Lung (tissue), 12 donors: ENCODE data around the gene APBA2. TPM values are rescaled to one million over a fixed set of nuclear protein-coding genes. Genes with fewer than 3 reads are reported as not detected.

Experiments used
- ATAC-seq: fragments of 200-7000 bp; cut with Tn5 transposase; one replicate; pipeline ENCODE4 v1.9.1; 2020; ENCODE audit warnings: moderate number of reproducible peaks; ENCODE audit not compliant: insufficient read depth, low FRiP score
- DNase-seq, 3 donors: peaks; one replicate each; pipeline ENCODE4 v3.0.0-alpha.2; 2013 to 2017
- H3K27ac ChIP-seq, 2 donors: one replicate each; pipeline ENCODE4 v1.5.1; 2013; ENCODE audit warnings: mild to moderate bottlenecking in 2 of 2, moderate library complexity in 2 of 2, control low read depth in 1 of 2, inconsistent platforms in 1 of 2, low read depth in 1 of 2, low read length in 1 of 2
- H3K27me3 ChIP-seq, 3 donors: one replicate each; pipeline ENCODE4 v1.5.1; 2013; ENCODE audit warnings: low read length in 2 of 3; ENCODE audit not compliant: control insufficient read depth in 3 of 3, insufficient read depth in 3 of 3
- H3K36me3 ChIP-seq, 4 donors: one replicate each; pipeline ENCODE4 v1.5.1; 2013; ENCODE audit warnings: low read length in 4 of 4, mild to moderate bottlenecking in 1 of 4, moderate library complexity in 1 of 4; ENCODE audit not compliant: control insufficient read depth in 4 of 4, insufficient read depth in 4 of 4
- H3K4me1 ChIP-seq, 5 donors: one replicate each; pipeline ENCODE4 v1.5.1; 2013; ENCODE audit warnings: low read length in 5 of 5, mild to moderate bottlenecking in 2 of 5, moderate library complexity in 1 of 5; ENCODE audit not compliant: control insufficient read depth in 5 of 5, insufficient read depth in 5 of 5
- H3K4me3 ChIP-seq: one replicate; pipeline ENCODE4 v1.5.1; 2013; ENCODE audit warnings: mild to moderate bottlenecking, control low read depth, moderate library complexity
- H3K9ac ChIP-seq, 2 donors: one replicate each; pipeline ENCODE4 v1.5.1; 2013; ENCODE audit warnings: low read length in 2 of 2, control low read depth in 1 of 2; ENCODE audit not compliant: insufficient read depth in 1 of 2
- H3K9me3 ChIP-seq, 4 donors: one replicate each; pipeline ENCODE4 v1.5.1; 2013; ENCODE audit warnings: low read length in 3 of 4, mild to moderate bottlenecking in 1 of 4, moderate library complexity in 1 of 4; ENCODE audit not compliant: control insufficient read depth in 4 of 4, insufficient read depth in 3 of 4
- CTCF ChIP-seq: IDR thresholded peaks from 2 replicates; pipeline ENCODE4 v1.5.1; 2012; ENCODE audit warnings: mild to moderate bottlenecking; ENCODE audit errors: control extremely low read depth, extremely low read depth
- whole genome bisulfite sequencing, 2 donors: extraction: QIAGEN DNeasy Blood & Tissue Kit; methylation state at CpG; one replicate each; pipeline ENCODE4 v1.1.7; 2013; 5-methylcytosine and 5-hydroxymethylcytosine counted together
- polyA plus RNA-seq, 2 donors: library from polyadenylated mRNA; stranded (reverse); fragments of 200-250 nt; gene quantifications; one replicate each; pipeline ENCODE4 v1.2.1, GENCODE V29; 2013
- total RNA-seq, 2 donors: library from RNA; depleted of rRNA in 1 of 2; stranded (reverse); fragments of >200 nt in 1 of 2; gene quantifications; one replicate each; pipeline ENCODE4 v1.2.1, GENCODE V29; 2014 to 2021
- donor health status: control.
- donor health status: control.
- donor health status: Bipolar disorder and iron deficiency.
- donor health status: healthy.
- donor health status: DM: yes; HTN: yes; CAD: no.

APBA2 gene
- total and polyA plus RNA-seq, 4 donors = 1.6 to 18.3 (median 4.5) TPM

GRCh38 chr15:29087521-29088285, 201.9 kb downstream of the APBA2 start:
- 74 to 86% methylated on average over 16 of the region's 16 CpGs for WGBS, 2 donors
- Histone ChIP-seq H3K9me3 (no peaks in the 10 kb centered on the region), H3K4me1 (peaks cover 0 to 3% (median 0%) of the 10 kb centered on the region in 5 donors), H3K27ac (no peak overlapping the region), H3K36me3 (no peaks in the 10 kb centered on the region), H3K4me3 (no peak overlapping the region), H3K9ac (no peak overlapping the region), H3K27me3 (no peaks in the 10 kb centered on the region)
- TF ChIP-seq CTCF = no peak
- ATAC-seq (no peak), DNase-seq (no peak)

DNA sequence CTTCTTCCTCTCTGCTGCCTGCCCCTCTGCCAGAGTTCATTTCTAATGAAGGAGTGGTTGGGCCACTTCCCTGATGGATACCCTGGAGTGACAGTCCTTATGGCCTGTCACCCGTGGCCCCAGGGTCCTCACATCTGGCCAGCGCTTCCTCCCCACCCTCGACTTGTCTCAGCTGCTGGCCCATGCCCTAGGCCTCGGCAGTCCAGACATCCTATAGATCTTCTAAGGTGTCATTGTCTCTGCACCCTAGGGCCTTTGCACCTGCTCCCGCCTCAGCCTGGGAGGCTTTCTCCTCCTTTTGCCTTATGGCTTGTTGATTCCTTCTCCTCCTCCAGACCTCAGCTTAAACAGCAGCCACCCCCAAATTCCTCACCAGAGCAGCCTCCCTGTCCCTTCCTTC, 202.9 kb downstream of the APBA2 start:
- H3K27ac ChIP-seq = no peak overlapping the region
- no peak for TF ChIP-seq CTCF
- H3K36me3 ChIP-seq = no peaks in the 10 kb centered on the region
- H3K27me3 ChIP-seq = no peaks in the 10 kb centered on the region
- H3K9me3 ChIP-seq = no peaks in the 10 kb centered on the region
- no peak overlapping the region for H3K9ac ChIP-seq
- no peak overlapping the region for H3K4me3 ChIP-seq
- no peak for ATAC-seq
- H3K4me1 ChIP-seq = peaks cover 0 to 3% (median 0%) of the 10 kb centered on the region in 5 donors
- WGBS, 2 donors = 96% methylated on average over 5 of the region's 5 CpGs
- no peak for DNase-seq

DNA sequence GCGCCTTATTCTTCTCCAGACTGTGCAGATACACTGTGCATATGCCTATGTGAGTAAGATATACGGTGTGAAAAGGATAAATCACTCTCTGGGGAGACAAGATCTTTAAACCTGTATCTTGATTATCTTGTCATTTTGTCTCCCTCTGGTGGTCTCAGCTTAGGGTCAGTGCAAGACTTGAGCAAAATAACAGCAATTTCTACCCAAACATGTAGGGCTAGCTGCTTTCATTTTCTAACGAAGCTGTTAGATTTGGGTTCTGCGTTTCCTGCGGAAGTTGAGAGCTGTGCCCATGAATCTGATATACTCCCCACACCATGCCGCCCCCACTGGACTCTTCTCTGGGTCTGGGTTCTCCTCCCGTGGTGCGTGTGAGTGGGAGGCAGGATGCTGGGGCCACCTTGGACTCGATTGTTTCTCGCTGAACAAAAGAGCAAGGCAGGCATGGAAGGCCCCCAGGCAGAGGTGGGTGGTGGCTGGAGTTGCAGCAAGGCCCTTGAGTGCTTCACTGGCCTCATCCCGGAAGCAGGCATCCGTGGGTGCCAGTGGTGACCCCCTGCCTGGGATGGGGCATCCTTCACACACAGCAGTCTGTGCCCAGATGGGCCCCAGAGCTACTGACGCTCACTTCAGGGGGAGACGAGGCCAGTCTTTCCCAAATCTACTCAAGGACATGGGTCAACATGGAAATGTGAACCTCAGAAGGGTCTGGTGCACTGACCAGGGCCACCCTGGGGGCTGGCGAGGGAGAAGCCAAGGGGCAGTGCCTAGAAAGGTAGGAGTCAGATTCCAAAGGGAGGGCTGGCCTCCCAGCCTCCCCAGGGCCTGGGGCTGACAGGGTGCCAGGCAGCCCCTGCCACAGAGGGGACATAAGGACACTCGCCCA, 204.2 kb downstream of the APBA2 start:
- no peak overlapping the region for H3K4me3 ChIP-seq
- no peaks in the 10 kb centered on the region for H3K27me3 ChIP-seq
- no peaks in the 10 kb centered on the region for H3K36me3 ChIP-seq
- peaks cover 0 to 3% (median 0%) of the 10 kb centered on the region in 5 donors for H3K4me1 ChIP-seq
- H3K27ac ChIP-seq = no peak overlapping the region
- DNase-seq (peak in 2 of 3 donors; percentile 56 to 68), ATAC-seq (no peak)
- no peaks in the 10 kb centered on the region for H3K9me3 ChIP-seq
- H3K9ac ChIP-seq = peak overlapping the region in 1 of 2 donors; percentile 40
- no peak for TF ChIP-seq CTCF
- WGBS, 2 donors = 73 to 74% methylated on average over 16 of the region's 16 CpGs
